Activated naive CD8-positive, alpha-beta T cell treated with anti-CD3 and anti-CD28 coated beads, Interleukin-2, amount 50 U/mL, for 16 hours (primary cell): ENCODE results near the gene IL18R1.

ENCODE experiments used
- DNase-seq: peaks from one replicate; pipeline ENCODE4 v3.0.0-alpha.2; 2020; ENCODE audit warnings: low read depth, low spot score

Gene IL18R1

DNA sequence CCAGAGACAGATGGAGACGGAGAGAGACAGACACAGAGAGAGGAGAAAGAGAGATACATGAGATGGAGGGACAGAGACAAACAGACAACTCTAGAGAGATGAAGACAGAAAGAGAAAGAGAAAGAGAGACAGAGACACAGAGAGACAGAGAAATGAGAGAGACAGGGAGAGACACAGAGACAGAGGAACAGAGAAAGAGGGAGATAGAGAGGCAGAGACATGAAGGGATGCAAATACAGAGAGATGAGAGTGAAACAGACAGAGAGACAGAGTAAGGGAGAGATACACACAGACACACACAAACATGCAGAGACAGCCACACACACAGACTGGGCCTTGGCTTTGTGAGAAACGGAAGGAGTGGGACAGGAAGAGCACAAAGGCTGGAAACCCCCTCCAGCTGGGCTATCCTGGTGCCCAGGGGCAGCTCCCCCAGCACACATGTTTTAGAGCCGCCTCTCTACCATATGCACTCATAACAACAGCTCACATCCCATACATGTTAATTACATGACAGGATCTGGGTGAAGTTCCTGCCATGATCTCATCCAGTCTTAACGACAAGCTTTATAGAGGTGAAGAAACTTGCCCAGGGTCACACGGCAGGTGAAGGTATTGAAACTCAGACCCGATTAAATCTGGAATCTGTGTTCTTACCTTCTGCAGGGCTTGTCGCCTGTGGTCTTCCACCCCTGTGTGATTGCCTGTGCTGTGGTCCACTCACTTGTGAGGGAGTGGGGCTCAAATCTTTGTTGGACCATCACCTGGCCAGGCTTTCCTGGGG lies 32.4 kb downstream of the IL18R1 start:
- DNase-seq, result no peak

DNA sequence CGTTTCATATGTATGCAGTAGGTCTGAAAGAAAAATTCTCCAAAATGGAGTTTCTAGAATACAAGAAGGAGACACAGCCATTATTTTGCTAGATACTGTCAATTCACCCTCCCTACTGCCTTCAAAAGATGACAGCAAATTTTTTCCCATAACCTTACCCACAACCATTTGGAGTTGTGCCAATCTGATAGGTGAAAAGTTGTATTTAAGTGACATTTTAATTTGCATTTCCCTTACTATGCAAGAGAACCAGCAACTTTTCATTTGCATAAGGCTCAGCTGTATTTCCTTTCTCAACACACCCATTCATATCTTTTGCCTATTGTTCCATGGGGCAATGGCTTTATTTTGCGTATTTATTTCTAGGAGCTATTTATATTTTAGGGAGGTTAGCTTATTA lies 36.0 kb downstream of the IL18R1 start:
- DNase-seq, result no peak

DNA sequence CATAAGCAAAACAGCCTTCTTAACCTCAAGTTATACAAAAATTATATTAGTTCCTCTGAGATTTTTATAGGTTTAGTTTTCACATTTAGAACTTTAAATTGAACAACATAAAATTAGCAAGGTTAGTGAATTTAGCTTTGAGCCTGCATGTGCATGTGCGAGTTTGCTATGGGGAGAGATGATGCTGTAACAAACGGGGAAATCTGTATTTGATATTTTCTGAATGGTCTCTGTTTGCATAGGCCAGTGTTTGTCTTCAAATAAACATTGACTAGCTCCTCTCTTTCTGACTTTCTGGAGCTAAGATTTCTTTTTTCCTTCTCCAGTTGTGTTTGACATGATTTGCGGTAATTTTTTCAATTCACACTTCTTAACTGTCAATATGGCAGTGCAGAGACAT lies 36.5 kb downstream of the IL18R1 start:
- DNase-seq, result no peak

DNA sequence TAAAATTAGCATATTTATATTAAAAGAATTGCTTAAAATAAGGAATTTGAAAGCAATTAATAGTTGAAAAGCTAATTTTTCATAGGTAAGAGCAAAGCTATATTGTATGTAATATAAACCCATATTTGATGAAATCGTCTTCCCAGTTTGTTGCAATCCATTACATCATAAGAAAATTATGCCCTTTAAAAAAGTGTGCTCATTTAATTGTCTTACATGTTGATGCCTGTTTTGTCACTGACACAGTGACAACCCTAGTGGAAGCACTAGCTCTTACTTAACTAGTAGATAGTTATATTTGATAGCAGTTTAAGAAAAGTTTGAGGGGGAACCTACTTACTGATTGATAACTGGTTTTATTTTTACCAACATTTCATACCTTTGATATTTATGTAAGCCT lies 37.3 kb downstream of the IL18R1 start:
- no peak for DNase-seq

DNA sequence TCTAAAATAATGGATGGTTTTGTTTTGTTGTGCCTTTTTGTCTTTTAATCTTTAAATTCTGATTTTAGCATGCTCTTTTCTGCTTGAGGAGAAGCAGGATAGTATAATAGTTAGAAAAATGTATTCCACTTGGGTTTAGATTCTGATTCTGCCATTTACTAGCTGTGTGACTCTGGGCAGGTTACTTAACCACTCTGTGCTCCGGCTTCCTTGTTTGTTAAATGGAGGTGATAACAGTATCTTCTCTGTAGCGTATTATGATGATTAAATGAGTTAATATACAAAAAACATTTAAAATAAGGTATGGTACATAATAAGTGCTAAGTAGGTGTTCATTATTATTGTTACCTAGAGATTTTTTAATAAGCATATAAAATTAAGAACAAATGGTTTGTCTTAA lies 40.4 kb downstream of the IL18R1 start:
- no peak for DNase-seq

DNA sequence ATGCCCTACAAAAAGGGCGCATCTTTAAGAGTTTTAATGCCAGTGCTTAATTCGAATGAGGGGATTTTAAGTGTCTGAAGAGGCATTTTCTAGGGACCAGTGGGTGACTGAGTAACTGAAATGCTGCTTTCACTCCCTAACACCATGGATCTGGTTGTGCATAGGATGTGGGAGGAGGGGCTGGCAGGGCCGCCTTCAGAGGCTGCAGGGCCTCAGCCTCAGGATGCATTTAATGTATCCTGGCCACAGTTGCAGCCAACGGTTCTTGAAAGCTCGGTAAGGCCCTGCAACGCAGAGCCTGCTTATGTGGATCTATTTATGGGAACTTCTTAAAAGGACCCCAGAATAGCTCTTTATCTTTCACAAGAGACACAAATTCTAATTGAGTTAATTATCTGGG lies 41.6 kb downstream of the IL18R1 start:
- DNase-seq, result no peak

DNA sequence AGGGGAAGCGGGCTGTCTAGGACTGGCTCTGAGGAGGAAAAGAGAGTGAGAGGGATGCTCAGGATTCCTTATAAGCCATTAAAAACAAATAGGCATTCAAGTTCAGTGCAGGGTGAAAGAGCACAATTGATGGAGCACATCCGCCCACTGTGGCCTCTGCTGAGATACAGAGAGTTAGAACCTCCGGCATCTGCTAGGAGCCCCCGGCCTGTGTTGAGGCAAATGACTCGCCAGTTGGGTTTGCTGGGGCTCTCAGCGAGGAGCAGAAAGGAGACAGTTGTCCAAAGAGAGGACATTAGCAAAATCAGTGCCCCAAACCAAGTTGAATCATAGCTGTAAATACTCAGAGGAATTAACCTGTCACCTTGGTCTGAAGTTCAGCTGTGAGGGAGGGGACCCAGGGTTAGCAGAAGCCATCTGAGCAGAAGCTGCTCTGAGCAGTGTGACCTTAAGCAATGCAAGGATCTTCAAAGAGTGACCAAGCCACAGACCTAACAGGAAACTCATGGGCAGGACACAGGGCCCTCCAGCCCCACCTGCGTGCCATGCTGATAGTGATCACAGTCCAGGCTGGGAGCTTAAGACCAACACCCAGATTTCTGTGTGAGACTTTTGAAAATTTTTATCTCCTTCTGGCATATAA lies 44.0 kb downstream of the IL18R1 start:
- no peak for DNase-seq

DNA sequence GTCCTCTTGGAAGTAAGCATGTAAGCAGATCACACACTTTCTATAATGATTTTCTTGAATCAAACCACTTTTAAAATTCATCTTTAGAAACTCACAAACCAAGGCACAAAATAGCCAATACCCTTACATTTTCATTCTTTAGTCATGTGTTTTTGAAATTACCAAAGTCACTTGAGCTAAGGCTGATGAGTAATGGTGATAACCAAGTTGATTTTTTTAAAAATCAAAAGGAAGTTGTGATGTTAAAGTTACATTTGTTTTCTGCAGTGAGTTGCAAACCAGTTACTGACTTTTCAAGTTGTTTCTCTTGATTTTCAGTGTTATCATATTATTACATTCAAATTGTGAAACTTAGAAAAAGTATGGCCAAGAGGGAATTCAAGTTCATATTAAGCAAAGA lies 45.9 kb downstream of the IL18R1 start:
- DNase-seq, result no peak

DNA sequence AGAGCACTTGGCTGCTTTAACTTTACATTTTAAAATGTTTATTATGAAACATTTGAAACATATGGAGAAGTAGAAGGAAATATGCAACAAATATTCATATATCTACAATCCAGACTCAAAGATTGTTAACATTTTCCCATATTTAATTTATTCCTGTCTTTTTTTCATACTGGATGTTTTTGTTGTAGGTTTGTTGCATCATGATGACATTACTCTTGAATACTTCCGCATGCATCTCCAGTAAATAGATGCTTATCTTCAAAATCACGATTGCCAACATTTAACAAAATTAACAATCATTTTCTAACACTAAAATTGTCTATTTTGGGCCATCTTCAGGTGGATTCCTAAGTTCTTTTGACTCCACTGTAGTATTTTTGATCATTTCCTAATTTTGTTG lies 46.3 kb downstream of the IL18R1 start:
- no peak for DNase-seq

GRCh38 chr2:102410952-102411351 lies 55.4 kb downstream of the IL18R1 start:
- no peak for DNase-seq

- DNase-seq, result no peak
Observed at GRCh38 chr2:102412199-102412598, 56.6 kb downstream of the IL18R1 start.

DNA sequence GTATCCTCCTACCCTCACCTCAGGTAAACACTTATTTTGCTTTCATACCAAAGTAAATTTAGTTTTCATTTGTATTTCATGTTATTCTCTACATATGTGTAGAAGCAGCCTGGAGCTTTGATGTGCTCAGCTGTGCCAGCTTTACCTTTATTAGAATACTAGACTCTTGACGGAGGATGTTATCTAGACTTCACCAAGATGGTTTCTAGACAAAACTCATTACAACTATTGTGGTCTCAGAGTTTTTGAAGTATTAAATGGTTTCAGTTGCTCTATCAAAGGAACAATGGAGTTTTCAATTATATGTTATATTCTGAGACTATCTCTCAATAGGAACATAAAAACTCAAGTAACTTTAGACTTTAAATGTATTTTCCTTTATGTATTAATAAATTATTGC lies 62.4 kb downstream of the IL18R1 start:
- no peak for DNase-seq

GRCh38 chr2:102418421-102418961 lies 62.9 kb downstream of the IL18R1 start:
- DNase-seq, result no peak

GRCh38 chr2:102420290-102420689 lies 64.7 kb downstream of the IL18R1 start:
- no peak for DNase-seq

DNA sequence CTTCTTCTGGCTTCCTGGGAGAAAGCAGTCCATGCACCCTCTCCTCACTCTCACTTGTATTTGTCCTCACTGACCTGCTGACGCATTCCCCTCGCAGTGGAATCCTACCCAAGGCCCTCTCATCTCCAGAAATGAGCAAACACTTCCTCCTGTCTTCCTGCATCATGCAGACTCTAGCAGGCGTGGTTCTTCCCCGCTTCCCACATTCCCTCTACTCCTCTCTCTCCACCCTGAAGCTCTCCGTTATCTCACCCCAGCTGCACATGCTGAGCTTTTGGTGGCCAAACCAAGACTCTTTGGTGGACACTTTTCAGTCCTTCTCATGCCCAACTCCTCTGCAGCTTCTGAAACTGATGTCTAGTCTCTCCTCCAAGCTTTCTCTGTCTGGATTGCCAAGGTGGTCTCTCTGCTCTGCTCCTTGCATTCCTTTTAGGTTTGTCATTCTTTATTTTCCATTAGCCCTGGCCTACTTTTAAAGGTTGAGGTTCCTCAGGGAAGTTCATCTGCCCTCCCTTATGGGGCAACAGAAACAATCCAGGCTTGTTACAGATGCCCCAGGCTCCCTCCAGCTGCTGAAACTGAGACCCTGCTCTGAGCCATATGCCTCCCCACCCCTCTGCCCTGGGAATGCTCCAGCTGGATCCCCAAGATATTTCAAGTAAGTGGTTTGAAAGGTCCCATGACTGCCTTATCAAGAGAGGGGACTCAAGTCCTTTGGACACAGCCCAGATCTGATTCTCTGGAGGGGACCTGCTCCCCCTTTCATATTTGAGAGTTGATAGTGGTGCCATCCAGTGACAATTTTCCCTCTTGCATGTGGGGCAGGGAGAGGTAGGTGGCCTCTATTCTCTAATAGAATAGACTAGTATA lies 66.5 kb downstream of the IL18R1 start:
- DNase-seq, result no peak

GRCh38 chr2:102422910-102423309 lies 67.3 kb downstream of the IL18R1 start, which contains the start of gene IL18RAP:
TSS of gene IL18RAP (plus strand) at chr2:102423160. CDS start at chr2:102423278, 118 bp downstream.
- no peak for DNase-seq

DNA sequence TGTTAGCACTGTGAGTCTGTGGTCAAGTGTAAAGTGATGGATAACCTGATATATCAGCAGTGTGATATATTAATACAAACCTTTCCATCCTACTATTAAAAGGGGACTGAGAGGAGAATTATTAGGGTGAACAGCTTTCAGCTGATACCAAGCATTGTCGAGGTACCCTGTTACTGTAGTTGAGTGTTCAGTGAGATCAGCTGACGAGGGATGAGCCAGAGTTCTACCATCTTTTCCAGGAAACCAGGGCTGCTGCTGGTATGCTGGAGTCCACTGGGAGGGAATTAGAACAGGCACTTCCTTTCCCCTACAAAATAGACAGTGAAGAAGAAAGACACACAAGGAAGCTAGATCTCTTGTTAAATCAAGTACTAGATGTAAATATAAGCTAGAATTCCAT lies 67.8 kb downstream of the IL18R1 start:
- DNase-seq, result no peak

DNA sequence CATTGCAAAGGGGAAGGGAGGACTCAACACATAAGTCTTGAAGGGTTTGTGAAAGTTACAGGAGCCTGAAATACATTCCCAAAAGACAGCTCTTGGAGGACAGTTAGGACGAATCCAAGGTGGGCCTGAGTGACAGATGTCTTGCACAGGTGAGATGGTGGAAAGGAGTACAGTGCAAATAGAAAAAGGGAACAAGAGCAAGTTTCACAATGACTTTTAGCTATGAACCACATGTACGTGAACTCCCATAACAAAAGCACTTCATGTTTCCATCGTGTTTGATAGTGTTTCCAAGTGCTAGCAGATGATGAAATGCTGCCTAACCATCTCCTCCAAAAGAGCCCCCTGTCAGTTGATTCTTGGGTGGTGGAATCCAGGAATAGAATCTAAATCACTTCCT lies 69.2 kb downstream of the IL18R1 start:
- DNase-seq, result no peak

DNA sequence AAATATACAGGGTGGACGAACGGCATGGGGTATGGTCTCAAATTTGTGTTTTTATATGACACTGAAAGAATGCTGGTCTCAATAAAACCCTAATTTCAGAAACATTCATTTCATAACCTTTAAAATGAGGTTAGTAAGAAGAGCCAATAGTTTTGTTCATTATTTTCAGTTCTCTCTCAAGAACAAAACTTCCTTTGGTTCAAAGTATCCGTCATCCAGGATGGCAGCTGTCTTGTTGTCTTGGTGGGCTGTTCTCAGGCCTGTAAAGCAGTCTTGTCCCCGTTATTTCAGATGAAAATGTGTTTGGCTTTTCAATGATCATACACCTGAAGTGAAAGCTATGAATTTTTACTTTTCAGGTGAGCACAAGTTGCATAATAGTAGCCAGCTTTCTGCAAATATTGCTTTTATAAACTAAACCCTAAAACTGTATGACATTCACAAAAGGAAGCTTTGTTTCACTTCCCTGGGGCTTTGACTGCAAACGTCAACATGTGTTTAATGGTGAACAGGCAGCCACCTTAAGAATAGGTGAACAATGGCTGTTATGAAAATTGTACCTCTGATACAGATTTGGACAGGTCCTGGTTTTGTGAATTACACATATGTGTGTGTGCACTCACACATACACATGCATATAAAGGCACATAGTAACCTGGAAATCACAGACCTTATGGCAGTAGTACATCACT lies 70.0 kb downstream of the IL18R1 start:
- no peak for DNase-seq

DNA sequence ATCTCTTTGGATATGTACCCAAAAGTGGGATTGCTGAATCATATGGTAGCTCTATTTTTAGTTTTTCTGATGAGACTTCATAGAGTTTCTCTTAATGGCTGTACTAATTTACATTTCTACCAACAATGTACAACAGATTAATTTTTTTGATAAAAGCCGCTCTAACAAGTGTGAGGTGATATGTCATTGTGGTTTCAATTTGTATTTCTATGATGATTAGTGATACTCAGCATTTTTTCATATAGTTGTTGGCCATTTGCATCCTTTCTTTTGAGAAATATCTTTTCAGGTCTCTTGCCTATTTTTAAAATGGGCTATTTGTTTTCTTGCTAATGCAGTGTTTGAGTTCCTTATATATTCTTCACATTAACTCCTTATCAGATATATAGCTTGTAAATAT lies 71.7 kb downstream of the IL18R1 start:
- no peak for DNase-seq

DNA sequence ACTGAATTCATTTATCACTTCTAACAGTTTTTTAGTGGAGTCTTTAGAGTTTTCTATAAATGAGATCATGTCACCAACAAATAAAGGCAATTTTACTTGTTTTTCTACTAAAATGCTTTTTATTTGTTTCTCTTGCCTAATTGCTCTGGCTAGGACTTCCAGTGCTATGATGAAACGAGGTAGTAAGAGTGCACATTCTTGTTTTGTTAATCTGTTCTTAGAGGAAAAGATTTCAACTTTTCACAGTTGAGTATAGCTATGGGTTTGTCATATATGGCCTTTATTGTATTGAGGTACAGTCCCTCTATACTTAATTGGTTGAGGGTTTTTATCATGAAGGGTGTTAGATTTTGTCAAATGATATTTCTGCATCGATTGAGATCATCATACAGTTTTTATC lies 73.0 kb downstream of the IL18R1 start:
- no peak for DNase-seq

DNA sequence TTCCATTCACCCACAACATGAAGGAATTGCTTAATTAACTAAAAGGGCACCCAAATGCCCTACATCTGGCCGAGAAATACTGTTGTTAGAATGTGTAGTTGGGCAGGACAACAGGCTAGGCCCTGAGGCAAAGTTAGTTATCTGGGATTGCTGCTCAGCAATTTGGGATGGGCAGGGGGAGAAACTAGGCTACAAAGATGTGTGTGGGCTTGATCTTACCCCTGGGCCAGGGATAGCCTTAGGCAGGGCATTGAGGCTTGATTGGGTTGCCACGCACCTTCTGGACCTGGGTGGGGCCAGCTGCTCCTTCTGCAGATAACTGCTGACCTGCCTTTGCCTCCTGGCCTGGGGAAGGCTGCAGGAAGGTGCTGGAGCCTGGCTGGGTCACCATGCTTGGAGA lies 76.8 kb downstream of the IL18R1 start:
- DNase-seq, result no peak
